HG02759 (cell line): ENCODE measurements around the gene PTTG1IP.
"Not testable (repeated sequence)": the region's sequence is repeated elsewhere in the genome, so short reads cannot be mapped to it uniquely, and the experiment has no call there.

Experiments
- ATAC-seq: cut with Tn5 transposase; IDR thresholded peaks from one replicate; pipeline ENCODE4 v1.9.1; 2021; ENCODE audit warnings: mild to moderate bottlenecking, moderate library complexity; ENCODE audit not compliant: unreplicated experiment

The PTTG1IP gene

GRCh38 chr21:44846224-44846484 is 27.3 kb downstream of the PTTG1IP start:
- ATAC-seq: no peak

DNA sequence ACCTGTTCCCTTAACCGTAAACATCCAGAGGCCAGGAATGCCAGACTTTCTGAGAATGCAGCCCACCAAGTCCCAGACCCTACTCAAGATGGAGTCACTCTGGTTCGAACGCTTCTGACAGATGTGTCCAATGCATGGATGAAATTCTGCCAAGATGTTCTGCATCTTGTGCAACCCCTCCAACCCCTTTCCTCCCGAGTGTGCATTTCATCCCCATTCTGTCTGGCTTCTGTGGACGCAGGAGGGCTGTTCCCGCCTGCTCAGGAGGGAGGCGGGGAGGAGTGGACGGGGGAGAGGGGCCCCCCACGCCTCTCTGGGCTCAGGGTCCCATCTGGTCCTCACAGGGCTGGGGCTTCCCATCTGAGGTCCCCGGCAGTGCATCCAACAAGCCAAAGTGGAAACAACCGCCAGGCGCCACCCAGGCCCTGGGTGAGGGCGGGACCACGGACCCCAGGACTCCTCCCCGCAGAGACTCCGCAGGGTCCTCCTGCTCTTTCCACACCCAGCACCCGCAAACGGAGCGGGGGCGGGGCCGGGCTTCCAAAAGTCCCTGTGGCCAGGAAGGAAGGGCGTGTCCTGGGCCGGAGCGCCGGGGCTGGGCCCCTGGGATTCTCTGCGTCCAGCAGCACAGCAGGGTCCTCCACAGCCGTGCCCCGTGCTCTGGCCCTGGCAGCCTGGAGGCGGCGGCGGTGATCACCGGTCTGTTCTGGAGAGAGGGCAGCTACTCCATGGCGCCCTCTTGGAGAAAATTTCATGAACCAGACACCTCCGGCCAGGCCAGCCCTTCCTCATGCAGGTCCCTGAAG is 27.9 kb downstream of the PTTG1IP start:
- no peak for ATAC-seq

GRCh38 chr21:44844256-44844655 is 29.2 kb downstream of the PTTG1IP start:
- no peak for ATAC-seq

DNA sequence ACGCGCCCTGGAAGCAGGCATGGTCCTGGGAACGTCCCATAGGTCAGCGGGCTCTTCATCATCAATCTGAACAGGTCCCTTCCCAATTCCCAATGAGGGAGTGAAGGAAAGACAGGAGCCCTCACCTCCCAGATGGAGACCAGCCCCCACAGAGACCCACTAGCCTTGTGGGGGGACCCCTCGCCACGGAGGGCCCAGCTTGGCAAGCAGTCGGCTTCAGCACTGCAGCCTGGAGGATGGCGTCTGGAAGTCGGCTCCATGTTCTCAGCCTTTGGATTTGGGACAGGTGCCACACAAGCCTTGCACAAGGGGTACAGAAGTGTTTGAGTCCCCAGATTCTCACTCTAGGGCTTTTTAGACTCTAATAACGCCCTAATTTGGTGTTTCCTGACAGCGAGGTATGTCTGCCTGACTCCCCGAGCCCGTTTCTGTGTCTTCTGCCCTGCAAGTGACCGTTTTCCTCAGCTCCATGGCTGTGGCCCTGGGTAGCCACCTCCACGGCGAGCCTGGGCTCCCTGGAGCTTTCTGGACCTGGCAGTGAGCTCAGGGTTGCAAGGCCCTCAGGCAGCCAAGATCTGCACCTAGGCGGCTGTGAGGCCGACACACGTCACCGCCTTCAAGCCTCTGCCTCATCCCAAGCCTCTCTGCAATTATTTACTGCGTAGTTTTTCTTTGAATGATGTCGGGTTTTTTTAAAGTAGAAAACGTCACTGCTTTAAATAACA is 30.6 kb downstream of the PTTG1IP start:
- no peak for ATAC-seq

DNA sequence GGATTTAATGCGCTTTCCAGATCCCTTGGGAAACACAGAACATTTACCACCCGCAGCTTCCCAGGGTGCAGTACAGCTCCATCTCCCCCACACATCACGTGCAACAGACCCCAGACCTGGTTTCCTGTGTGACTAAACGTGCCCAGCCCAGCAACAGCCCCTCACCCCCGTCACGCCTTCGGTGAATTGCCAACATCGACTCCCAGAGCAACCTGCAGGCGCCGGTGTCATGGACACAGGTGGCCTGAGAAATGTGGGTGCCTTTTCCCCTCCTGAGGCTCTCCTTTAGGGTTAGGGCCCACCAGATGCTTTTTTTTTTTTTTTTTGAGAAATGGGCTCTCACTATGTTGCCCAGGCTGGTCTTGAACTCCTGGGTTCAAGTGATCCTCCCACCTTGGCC is 31.4 kb downstream of the PTTG1IP start:
- no peak for ATAC-seq

DNA sequence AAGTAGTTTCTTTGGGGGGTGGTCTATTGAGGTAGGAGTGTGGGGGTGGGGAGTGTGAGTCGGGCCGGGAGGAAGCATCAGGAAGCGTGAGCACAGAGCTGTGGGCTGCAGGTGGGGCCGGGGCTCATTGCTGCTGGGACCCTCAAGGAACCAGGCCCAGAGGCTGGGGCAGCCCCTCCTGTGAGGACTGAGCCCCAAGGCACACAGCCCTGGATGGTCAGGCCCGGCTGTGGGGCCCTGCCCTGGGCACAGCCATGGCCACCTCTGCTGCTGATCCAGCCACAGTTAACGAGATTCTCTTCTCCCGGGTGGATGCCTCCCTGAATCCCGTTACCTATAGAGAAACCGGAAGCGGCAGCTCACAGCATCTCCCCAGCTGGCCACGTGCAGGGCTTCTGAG is 32.7 kb downstream of the PTTG1IP start:
- no peak for ATAC-seq

- ATAC-seq: no peak
Observed at GRCh38 chr21:44838951-44839350, 34.5 kb downstream of the PTTG1IP start.

- ATAC-seq: no peak
Observed at GRCh38 chr21:44838039-44838895, 35.2 kb downstream of the PTTG1IP start.

DNA sequence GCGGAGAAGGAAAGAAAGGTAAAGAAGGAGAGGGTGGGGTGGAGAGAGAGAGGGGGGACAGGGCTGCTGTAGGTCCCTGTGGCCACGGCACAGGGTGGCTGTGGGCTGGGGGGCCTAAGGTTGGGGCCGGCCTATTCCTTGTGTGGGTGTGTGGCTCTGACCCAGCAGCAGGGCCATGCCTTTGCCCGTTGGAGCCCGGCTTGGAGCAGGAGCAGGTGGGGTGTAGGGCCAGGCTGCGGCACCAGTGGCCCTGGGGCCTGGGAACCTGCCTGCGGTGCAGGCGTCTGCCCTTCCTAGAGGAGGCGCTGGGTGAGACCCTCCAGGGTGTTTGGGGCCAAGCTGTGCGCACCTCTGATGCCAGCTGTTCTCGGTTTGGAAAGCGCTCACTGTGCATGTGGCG is 36.0 kb downstream of the PTTG1IP start:
- no peak for ATAC-seq

GRCh38 chr21:44836666-44837471 is 36.6 kb downstream of the PTTG1IP start:
- ATAC-seq: no peak

DNA sequence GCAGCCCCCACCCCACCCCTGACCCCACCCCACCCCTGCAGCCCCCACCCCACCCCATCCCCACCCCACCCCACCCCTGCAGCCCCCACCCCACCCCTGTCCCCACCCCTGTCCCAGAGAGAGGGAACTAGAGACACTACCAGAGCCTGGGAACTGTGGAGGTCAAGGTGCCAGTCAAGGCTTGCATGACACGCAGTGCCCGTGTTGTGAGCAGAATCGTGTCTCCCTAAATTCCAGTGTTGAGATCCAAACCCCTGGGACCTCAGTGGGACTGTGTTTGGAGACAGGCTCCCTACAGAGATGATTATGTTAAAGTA is 37.2 kb downstream of the PTTG1IP start:
- ATAC-seq: no peak

DNA sequence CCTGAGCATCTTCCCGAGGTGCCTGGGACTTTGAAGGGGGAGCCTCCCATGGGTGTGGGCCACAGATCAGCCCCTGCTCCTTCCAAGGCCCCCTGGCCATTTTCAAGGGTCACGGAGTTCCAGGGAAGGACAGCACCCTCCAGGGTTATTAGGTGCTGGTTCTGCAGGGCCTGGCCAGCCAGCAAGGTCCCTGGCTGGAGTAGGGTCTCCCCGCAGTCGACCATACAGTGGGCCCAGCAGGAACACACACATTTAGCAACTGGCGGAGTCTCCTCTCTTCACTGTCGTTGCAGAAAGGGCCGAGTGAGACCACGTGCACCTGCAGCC is 37.9 kb downstream of the PTTG1IP start:
- ATAC-seq: no peak

- ATAC-seq: no peak
Observed at GRCh38 chr21:44834951-44835646, 38.4 kb downstream of the PTTG1IP start.

GRCh38 chr21:44834231-44834950 is 39.1 kb downstream of the PTTG1IP start:
- no peak for ATAC-seq

GRCh38 chr21:44833663-44834062 is 39.8 kb downstream of the PTTG1IP start:
- no peak for ATAC-seq

DNA sequence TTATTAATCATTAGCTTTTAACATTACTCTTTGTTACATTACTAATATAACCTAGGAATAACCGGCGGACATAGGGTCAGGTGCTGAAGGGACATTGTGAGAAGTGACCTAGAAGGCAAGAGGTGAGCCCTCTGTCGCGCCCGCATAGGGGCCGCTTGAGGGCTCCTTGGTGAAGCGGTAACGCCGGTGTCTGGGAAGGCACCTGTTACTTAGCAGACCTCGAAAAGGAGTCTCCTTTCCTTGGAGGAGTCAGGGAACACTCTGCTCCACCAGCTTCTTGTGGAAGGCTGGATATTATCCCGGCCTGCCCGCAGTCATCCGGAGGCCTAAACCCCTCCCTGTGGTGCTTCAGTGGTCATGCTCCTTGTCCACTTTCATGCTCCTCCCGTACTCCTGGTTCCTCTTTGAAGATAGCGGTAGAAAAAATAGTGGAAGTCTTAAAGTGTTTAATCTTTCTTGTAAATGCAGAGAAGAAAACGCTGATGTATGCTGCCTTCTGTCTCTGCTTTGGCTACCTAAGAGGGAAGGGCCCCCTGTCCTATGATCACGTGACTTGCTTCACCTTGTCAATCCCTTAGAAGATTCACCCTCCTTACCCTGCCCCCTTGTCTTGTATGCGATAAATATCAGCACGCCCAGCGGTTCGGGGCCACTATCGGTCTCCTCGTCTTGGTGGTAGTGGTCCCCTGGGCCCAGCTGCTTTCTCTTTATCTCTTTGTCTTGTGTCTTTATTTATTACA is 40.8 kb downstream of the PTTG1IP start:
- ATAC-seq: not testable (repeated sequence)

GRCh38 chr21:44831227-44831860 is 42.1 kb downstream of the PTTG1IP start:
- no peak for ATAC-seq

GRCh38 chr21:44829507-44830092 is 43.9 kb downstream of the PTTG1IP start:
- no peak for ATAC-seq
